22Rv1 (cell line): ENCODE measurements around the gene GPX5.

ENCODE experiments used
- ZFX ChIP-seq: fragments of 450-650 bp; IDR thresholded peaks from 2 replicates; pipeline ENCODE4 v1.6.1; 2017; ENCODE audit warnings: antibody characterized with exemption, borderline replicate concordance
- TF ChIP-seq, protein P1 (sequence below): fragments of 450-650 bp; IDR thresholded peaks from 2 replicates; pipeline ENCODE4 v1.5.1; 2017; ENCODE audit warnings: mild to moderate bottlenecking

- TF ChIP-seq, protein P1, sequence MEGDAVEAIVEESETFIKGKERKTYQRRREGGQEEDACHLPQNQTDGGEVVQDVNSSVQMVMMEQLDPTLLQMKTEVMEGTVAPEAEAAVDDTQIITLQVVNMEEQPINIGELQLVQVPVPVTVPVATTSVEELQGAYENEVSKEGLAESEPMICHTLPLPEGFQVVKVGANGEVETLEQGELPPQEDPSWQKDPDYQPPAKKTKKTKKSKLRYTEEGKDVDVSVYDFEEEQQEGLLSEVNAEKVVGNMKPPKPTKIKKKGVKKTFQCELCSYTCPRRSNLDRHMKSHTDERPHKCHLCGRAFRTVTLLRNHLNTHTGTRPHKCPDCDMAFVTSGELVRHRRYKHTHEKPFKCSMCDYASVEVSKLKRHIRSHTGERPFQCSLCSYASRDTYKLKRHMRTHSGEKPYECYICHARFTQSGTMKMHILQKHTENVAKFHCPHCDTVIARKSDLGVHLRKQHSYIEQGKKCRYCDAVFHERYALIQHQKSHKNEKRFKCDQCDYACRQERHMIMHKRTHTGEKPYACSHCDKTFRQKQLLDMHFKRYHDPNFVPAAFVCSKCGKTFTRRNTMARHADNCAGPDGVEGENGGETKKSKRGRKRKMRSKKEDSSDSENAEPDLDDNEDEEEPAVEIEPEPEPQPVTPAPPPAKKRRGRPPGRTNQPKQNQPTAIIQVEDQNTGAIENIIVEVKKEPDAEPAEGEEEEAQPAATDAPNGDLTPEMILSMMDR, result no peak
- no peak for TF ChIP-seq ZFX
Observed at GRCh38 chr6:28545955-28546354, 20.3 kb downstream of the GPX5 start.
